Right lung (tissue), 5 donors: ENCODE results near the gene PYY. TPM values are rescaled to one million over a fixed set of nuclear protein-coding genes. Genes with fewer than 3 reads are reported as not detected.
A peak's percentile ranks its signal among the peaks of the same experiment; 100 is the strongest.
"Not testable (repeated sequence)": the region's sequence is repeated elsewhere in the genome, so short reads cannot be mapped to it uniquely, and the experiment has no call there.

ENCODE experiments used
- DNase-seq, 2 donors: peaks; one replicate each; pipeline ENCODE4 v3.0.0-alpha.2; 2013
- polyA plus RNA-seq, 5 donors: library from polyadenylated mRNA; unstranded; fragments of 120-200 nt; gene quantifications; one replicate each; pipeline versions ENCODE4 v1.2.1 to v1.2.3, GENCODE V29; 2013; ENCODE audit warnings: inconsistent platforms in 1 of 5, low replicate concordance in 1 of 5; ENCODE audit not compliant: insufficient read length in 5 of 5, insufficient read depth in 1 of 5

Gene PYY
- polyA plus RNA-seq, 5 donors: 0.17 to 0.79 (median 0.26) TPM; not detected in 1

DNA sequence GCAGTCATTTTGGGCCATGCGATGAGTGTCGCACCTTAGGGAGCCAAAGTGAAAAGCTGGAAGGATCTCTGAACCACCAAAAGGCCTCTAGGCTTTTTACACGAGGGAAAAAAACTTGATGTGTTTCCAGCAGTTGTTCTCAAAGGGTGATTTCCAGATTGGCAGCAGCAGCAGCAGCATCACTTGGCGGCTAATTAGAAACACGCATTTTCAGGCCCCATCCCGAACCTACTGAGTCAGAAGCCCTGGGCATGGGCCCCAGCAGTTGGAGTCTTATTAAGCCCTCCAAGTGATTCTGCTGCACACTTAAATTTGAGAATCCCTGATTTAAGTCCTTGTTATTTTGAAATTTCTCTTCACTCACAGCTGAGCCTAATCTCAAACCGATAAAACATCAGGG is 25.3 kb upstream of the PYY start:
- DNase-seq: no peak

DNA sequence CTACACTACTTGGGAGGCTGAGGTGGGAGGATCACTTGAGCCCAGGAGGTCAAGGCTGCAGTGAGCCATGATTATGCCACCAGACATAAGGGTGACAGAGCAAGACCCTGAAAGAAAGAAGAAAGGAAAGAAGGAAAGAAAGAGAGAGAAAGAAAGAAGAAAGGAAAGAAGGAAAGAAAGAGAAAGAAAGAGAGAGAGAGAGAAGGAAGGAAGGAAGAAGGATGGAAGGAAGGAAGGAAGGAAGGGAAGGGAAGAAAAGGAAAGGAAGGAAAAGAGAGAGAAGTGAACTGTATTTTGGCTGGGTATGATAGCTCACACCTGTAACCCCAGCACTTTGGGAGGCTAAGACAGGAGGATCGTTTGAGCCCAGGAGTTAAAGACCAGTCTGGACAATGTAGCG is 24.3 kb upstream of the PYY start:
- no peak for DNase-seq

DNA sequence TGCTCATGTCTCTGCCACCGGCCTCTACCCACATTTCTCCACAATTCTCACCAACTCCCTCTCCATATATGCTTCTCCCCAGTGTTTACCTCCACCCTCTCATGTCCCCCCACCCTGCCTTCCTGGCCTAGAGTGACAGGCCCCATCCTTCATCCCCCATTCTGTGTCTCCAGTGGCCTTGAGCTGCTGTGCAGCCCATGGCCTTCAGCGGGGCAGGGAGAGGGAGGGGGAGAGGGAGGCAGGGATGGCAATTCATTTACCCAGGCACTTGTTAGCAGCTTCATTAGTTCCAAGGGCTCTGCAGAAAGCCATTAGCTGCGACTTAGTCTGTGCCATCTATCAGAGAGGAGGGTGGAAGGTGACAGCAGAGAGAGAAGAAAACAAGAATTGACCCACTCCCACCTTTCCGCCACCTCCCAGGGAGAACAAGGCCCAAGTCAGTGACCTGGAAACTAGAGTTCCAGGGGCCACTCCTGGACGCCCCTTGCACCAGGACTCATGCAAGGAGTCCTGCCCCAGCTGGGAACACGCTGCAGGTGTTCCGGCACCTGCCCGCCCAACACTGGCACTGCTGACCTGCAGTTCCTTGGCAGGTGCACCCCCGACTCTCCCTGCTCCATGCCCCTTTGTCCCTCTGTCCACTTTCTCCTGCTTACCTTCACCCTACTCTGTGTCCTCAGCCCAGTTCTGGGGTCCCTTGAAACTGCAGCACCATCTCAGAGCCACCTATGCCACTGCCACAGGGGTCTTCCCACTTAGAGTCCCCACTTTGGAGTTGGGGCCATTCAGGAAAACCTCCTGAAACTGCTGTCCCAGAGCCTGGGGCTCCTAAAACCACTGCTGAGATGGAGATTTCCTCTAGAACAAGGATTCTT is 23.5 kb upstream of the PYY start:
- no peak for DNase-seq

DNA sequence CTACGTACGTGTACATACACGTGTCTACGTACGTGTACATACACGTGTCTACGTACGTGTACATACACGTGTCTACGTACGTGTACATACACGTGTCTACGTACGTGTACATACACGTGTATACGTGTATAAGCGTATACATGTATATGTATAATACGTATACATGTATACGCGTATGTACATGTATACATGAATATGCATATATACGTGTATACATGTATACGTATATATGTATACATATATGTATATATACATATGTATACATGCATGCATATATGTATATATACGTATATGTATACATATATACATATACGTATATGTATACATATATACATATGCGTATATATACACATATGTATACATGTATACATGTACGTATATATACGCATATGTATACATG is 22.2 kb upstream of the PYY start:
- no peak for DNase-seq

DNA sequence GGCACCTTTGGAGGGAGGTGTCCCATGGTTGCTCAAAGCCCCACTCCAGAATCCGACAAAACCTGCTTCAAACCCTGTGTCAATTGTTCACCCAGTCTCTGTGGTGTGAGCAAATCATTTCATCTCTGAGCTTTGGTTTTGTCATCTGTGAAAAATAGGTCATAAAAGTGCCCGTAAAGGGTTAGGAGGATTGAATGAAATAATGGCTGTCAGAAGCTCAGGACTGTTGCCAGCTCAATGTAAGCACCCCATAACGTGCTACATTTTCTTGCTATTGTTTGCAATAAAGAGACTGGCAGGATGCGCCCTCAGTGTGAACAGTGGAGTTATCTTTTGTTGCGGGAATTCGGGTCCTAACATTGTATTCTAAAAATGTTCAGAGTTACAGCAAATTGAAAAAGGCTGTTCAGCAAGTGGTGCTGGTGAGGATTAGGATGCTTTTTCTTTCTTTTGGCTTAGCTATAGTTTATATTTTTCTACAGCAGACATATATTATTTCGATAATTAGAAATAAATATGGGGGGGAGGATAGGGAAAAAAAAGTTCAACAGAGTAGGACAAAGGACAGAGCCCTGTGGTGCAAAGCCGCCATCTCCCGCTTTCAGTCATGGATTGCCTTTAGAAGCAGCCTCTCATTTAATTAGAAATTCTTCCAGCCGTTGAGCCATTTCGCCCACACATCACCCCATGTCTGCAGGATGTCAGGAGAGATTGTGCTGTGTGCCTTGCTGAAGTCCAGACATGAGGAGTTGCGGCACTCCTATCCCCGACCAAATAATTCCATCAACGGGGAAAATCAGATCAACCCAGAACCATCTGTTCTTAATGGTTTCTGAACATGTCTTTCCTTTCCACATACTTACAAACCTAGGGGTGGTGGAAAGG is 20.9 kb upstream of the PYY start:
- no peak for DNase-seq

DNA sequence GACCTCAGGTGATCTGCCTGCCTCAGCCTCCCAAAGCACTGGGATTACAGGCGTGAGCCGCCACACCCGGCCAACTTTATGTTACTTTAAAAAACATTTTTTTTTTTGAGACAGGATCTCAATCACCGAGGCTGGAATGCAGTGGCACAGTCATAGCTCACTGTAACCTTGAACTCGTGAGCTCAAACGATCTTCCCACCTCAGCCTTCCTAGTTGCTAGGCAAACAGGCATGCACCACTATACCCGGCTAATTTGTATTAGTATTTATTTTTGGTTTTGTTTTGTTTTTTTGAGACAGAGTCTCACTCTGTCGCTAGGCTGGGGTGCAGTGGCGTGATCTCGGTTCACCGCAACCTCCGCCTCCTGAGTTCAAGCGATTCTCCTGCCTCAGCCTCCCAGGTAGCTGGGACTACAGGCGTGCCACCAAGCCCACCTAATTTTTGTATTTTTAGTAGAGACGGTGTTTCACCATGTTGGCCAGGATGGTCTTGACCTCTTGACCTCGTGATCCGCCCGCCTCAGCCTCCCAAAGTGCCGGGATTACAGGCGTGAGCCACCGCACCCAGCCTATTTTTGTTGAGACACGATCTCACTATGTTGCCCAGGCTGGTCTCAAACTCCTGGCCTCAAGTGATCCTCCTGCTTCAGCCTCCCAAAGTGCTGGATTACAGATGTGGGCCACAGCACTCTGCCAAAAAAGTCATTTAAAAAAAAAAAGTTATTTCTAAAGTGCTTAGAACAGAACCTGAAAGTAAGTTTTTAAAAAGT is 18.9 kb upstream of the PYY start:
- DNase-seq: not testable (repeated sequence)

DNA sequence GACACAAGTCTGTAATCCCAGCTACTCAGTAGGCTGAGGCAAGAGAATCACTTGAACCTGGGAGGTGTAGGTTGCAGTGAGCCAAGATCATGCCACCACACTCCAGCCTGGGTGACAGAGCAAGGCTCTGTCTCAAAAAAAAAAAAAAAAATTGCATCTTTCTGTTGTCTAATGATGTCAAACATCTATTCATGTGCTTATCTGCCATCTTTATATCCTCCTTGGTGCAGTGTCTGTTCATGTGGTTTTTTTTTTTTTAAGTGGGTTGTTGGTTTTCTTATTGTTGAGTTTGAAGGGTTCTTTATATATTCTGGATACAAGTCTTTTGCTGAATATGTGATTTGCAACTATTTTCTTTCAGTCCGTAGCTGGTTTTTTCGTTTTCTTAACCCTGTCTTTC is 17.7 kb upstream of the PYY start:
- not testable (repeated sequence) for DNase-seq

DNA sequence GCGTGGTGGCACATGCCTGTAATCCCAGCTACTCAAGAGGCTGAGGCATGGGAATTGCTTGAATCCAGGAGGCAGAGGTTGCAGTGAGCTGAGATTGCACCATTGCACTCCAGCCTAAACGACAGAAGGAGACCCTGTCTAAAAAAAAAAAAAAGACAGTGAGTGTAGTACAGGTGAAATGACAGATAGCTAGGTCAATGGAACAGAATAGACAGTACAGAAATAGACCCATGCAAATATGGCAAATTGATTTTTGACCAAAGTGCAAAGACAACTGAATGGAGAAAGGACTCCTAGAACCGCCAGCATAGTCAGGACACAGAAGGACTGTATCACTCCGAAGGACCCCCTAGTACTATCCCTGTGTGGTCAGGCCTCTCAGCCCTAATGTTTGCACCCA is 16.6 kb upstream of the PYY start:
- no peak for DNase-seq

DNA sequence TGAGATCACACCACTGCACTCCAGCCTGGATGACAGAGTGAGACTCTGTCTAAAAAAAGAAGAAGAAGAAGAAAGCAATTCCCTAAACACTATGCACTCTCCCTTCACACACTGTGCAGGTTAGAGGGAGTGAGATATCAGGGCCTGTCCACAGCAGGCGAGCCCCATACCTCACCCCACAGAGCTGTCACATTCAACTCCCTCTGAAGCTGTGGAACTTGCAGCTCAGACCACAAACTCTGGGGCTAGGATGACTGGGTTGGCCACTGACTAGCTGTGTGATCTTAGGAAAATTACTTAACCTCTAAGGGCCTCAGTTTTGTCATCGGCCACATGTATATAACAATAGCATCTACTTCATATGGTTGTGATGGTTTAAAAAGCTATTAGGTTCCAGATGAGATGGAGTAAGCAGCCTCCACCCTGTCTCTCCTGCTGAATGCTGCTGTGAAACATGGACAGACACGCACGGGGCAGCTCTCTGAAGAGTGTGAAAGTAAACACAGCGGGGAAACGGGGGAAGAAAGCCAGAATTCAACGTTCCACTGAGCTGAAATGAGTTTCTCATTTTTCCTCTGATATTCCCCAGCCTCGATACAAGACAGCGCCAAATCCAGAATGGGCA is 13.6 kb upstream of the PYY start:
- DNase-seq: peak in 1 of 2 donors; percentile 5

DNA sequence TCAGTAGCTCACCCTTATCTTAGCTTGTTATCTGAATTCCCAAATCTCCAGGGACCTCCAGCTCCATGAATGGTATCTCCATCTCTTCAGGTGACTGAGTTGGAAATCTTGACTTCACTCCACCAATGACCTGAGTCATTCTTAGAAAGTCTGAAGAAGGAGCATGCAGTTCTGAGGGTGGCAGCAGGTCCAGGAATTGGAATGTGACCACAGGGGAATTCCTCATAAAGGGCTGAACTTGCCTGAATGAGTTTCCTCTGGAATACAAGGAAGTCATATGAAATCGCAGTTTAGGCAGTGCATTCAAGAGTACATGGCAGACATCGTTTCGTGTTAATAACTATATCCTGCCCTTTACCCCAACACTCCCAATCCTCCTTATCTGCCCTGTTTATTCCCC is 12.5 kb upstream of the PYY start:
- DNase-seq: no peak

DNA sequence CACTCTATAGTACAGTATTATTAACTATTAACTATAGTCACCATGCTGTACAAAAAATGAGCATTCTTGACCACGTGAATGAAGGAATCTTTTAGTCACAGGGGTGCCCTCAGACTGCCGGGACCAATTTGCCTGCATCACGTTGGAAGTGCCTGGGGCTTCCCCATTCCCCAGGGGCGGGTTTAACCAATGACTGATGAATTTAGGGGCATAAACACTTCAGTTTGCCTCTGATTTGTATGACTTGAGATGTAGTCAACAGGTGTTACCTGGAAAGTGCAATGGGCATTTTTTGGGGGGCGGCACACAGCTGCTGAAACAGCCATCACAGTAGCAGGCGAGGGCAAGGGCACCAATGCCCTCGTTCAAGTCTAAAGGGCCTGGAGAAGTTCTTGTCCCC is 8.7 kb upstream of the PYY start:
- DNase-seq: no peak

DNA sequence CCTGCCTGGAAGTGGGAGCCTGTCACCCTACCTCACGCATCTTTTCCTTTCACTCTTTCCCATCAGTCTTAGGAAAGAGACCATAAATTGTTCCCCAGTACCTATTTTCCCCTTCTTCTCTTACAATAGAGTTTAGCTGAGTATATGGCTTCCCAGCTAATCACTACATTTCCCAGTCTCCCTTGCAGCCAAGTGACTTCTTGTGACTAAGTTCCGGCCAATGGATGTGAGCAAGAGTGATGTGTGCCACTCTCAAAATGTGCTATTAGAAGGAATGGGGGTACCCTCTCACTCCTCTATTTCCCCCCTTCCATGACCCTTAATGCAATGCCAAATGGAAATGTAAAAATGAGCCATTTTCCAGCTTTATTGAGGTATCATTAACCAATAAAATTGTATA is 8.2 kb upstream of the PYY start:
- no peak for DNase-seq

DNA sequence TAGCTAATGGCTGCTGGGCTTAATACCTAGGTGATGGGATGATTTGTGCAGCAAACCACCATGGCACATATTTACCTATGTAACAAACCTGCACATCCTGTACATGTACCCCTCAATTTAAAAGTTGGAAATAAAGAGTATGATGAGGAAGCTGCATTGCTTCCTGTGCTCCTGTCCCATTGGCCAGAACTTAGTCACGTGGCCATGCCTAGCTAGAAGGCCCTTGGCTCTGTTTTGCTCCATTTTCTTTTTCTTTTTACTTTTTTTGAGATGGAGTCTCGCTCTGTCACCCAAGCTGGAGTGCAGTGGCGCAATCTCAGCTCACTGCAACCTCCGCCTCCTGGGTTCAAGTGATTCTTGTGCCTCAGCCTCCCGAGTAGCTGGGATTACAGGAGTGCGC is 7.6 kb upstream of the PYY start:
- DNase-seq: not testable (repeated sequence)

DNA sequence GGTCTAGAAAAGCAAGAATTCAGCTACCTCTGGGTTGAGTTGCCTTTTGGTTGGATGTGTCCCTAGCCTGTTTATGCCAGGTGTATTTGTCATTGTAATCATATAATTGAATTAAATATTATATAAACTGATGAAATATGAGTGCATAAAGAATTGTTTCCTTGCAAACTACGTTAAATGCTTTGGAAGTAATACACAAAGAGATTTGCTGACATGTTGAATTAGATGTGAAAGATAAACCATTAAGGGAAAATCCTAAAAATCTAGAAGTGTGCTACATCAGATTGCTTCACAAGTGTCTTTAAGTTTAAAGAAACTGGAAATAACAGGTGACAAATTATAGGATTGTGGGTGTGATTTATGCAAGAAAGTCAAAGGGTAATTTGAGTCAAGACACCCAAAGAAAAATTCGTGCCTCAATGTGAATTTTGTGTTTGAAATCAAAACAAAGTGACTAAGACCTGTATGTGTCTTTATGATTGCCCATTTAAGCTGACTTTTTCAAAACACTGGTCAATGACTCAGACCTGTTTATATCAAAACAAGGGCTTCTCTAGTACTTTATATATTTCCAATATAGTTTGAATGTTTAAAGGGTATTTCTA is 5.1 kb upstream of the PYY start:
- DNase-seq: no peak

DNA sequence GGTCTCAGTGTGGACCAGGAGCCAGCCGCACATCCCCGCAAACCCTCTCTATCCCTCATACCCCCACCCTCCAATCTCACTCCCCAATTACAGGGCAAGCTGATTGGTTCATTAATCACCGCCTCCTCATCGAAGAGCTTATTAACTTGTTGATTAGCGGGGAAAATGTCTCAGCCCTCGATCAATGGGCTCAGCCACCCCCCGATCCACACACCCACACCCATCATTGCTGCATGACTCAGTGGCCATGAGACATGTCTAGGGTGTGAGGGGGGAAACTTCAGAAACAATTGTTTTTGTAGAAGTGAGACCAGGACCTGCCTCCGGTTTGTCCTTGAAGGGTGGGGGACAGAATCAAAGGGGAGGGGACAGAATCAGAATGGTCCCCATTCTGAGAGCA is 2.5 kb upstream of the PYY start:
- DNase-seq: no peak

DNA sequence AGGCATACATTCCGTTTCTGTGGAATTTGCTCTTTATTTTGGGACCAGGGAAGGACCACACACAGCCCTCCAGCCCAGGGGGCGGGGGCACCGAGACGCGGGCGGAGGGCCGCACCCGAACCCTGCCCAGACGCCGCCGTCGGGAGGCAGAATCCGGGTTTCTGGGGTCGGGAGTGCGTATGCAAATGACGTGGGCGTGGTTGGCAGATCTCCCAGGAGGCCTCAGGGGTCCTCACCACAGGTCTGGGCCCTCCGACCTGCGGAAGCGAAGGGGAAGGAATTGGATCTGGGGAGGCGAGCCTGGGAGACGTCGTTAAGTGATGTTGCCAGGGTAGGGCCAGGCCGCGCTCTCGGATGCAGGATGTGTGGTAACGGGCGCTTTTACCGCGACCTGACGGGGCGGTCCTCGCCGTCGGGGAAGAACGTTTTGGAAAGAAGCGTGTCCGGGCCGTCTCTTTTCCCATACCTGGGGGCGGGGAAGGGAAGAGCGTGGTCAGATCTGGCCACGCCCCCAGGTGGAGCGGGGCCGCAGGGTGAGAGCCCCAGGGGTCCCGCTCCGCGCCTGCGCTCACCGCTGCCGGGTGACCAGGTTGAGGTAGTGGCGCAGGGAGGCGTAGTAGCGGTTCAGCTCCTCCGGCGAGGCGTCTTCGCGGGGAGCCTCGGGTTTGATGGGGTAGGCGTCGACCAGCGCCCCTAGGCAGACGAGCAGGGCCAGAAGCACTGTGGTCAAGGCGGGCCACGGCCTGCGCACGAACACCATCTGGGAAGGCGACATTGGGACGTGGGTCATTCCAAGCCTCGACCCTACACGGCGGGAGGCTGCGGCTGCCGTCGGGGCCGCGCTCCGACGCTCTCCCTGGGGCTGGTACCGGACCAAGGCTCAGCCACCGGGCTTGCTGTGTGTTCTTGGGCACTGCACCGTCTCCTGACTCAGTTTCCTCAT is 745 bp downstream of the PYY start:
- DNase-seq: no peak

DNA sequence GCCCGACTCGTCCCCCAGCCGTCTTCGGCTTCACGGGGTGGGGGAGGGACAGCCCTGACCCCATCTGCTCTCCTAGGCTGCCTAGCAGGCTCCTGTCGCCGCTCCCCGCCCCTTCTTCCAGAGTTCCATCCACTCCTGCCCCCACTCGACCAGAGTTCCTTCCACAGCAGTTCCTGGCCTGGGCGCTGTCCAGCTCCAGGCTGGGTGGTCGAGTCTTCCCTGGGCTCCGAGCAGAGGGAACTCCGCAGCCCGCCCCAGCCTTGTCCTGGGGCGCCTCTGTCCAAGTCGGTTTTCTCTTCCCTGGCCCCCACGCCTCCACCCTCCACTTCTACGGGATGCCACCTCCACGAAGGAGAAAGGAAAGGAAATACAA is 1.4 kb downstream of the PYY start:
- no peak for DNase-seq

DNA sequence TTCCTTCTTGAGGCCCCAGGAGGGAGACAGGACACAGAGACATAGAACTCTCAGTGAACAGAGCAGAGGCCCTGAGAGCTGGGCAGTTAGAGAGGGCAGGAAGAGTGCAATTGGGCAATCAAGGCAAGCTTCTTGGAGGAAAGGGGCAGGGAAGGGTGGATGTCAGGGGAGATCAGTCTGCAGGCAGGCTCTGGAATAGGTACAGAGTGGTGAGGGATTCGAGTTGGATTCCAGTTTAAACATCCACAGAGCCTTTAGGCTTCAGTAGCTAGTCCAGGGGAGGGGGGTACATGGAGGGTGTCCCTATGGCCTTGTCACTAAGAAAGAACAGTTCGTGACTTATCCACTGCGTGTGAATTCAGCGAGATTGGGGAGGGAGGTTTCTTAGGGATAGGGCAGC is 2.0 kb downstream of the PYY start:
- DNase-seq: no peak

DNA sequence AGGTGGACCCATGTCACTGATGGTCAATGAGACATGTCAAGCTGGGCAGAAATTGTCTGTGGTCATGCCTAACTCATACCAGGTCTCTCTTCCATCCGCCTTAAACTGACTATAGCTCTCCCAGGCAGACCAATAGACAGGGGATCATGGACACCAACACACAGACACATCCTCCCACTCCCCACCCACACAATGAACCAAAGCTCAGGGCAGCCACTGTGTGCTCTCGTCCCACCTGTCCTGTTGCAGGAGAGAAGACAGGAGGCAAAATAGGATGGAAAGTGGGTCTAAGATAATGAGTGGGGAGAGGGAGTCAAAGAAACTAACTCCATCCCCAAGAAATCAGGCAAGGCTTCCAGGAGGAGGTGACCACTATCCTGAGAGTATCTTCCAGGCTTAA is 3.2 kb downstream of the PYY start:
- no peak for DNase-seq

DNA sequence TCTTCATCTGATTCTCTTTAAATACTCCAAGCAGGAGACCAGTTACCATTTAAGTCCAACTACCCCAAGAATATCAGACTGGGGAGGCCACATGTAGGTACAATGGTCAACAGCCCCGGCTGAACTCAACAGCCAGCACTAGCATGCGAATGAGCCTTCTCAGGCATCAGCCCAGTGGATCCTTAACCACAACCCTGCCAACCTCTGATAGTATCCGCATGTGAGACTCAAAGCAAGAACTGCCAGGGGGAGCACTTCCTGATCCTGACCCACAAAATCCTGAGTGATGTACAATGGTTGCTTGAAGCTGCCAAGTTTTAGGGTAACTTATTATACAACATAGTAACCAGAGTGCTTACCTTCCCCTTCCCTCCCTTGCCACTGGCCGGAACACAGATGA is 4.0 kb downstream of the PYY start:
- no peak for DNase-seq
